Panc1 (cell line): ENCODE measurements around the gene SYNDIG1L.

Experiments
- POLR2AphosphoS5 ChIP-seq: IDR thresholded peaks from 2 replicates; pipeline ENCODE4 v1.6.1; 2012; ENCODE audit warnings: mild to moderate bottlenecking, low read depth, low read length, moderate library complexity
- REST ChIP-seq, 2 experiments: IDR thresholded peaks; 2 replicates each; pipeline ENCODE4 v1.6.1; 2011 to 2012; ENCODE audit warnings: low read depth in 2 of 2, control low read depth in 1 of 2, low read length in 1 of 2, mild to moderate bottlenecking in 1 of 2, moderate library complexity in 1 of 2; ENCODE audit not compliant: insufficient read depth in 1 of 2
- TCF7L2 ChIP-seq: IDR thresholded peaks from 2 replicates; pipeline ENCODE4 v1.6.1; 2011; ENCODE audit warnings: mild to moderate bottlenecking, low read depth, low read length, inconsistent platforms
- TF ChIP-seq, protein P1 (sequence below): fragments of 450-650 bp; IDR thresholded peaks from 2 replicates; pipeline ENCODE4 v1.5.1; 2017; ENCODE audit warnings: mild to moderate bottlenecking

DNA sequence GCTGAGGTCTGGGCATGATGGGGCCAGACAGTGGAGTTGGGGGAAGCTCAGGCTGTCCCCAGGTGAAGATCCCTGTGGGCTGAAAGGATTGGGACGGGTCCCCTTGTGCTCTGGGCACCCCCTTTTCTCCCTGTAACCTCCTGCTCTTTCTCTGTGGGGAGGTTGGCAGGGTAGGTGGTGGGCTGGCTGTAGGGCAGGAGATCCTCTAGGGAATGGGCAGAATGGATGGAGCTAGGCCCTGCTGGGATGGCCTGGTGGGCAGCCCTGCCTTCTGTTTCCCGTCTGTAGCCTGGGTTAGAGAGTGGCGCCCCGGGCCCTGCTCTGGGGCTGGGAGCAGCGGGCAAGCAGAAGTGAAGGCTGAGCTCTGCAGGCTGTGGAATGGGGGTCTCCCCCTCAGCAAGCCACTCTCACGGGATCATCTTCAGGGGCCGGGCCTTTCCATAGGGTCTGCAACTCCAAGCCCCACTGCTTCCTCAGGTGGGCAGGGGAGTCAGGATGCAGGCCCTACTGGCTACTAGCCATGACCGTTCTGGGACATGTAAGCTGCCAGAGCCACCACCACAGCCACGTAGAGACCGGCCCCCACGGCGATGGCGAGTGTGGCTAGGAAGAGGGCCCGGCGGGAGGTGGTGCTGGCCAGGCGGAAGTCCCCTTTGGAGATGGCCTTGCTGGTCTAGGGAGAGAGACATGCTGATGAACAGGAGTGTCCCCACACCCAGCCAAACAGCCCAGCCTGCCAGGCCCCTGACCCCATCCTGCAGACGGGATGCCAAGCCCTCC lies 18.8 kb downstream of the SYNDIG1L start:
- no peak for TF ChIP-seq TCF7L2
- TF ChIP-seq, protein P1, sequence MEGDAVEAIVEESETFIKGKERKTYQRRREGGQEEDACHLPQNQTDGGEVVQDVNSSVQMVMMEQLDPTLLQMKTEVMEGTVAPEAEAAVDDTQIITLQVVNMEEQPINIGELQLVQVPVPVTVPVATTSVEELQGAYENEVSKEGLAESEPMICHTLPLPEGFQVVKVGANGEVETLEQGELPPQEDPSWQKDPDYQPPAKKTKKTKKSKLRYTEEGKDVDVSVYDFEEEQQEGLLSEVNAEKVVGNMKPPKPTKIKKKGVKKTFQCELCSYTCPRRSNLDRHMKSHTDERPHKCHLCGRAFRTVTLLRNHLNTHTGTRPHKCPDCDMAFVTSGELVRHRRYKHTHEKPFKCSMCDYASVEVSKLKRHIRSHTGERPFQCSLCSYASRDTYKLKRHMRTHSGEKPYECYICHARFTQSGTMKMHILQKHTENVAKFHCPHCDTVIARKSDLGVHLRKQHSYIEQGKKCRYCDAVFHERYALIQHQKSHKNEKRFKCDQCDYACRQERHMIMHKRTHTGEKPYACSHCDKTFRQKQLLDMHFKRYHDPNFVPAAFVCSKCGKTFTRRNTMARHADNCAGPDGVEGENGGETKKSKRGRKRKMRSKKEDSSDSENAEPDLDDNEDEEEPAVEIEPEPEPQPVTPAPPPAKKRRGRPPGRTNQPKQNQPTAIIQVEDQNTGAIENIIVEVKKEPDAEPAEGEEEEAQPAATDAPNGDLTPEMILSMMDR: no peak
- no peak for TF ChIP-seq REST (IDR thresholded peaks at IDR 0.05; ENCODE audit: insufficient read depth in 1 of 2, low read depth in 2 of 2, low read length in 1 of 2)
- TF ChIP-seq POLR2AphosphoS5: no peak
